ENCODE data around the gene SMTNL2.
A peak's percentile ranks its signal among the peaks of the same experiment; 100 is the strongest.

Gene SMTNL2

DNA sequence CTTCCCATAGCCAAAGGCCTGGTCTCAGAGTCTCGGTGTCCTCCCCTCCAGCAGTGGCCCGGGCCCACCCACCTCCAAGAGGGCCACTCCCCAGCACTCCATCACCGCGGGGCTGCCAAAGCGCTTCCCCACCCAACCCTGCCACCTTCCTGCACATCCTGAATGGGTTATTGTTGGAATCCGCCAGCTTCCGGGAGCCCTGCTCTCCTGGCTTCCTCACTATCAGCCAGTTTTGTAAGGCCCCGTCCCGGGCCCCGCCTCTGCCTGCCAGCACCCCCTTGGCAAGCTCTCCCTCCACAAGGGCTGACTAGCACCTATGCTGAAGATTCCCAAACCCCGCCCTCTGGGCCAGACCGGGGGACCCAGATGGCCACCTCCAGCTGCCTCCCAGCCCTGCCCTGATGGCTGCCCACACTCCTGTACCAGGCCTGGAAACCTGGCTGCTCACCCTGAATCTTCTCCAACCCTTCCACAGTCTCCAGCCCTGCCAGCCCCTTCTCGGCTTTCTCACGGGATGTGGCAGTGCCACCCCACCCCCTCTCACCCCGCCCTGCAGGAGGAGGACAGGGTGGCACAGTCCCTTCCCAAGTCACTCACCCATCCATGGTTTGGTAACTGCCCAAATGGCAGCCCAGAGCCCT is 43.5 kb upstream of the SMTNL2 start:
- Histone ChIP-seq H3K9me3 (ENCODE audit: severe bottlenecking) (no peaks in the 10 kb centered on the region), H3K27ac (no peak overlapping the region), H3K27me3 (ENCODE audit: insufficient read depth, low read depth, severe bottlenecking) (no peaks in the 10 kb centered on the region), H3K4me3 (ENCODE audit: low read depth, low read length) (no peak overlapping the region), H3K36me3 (peaks cover 50% of the 10 kb centered on the region)
- DNase-seq: no peak
- TF ChIP-seq, protein P1, sequence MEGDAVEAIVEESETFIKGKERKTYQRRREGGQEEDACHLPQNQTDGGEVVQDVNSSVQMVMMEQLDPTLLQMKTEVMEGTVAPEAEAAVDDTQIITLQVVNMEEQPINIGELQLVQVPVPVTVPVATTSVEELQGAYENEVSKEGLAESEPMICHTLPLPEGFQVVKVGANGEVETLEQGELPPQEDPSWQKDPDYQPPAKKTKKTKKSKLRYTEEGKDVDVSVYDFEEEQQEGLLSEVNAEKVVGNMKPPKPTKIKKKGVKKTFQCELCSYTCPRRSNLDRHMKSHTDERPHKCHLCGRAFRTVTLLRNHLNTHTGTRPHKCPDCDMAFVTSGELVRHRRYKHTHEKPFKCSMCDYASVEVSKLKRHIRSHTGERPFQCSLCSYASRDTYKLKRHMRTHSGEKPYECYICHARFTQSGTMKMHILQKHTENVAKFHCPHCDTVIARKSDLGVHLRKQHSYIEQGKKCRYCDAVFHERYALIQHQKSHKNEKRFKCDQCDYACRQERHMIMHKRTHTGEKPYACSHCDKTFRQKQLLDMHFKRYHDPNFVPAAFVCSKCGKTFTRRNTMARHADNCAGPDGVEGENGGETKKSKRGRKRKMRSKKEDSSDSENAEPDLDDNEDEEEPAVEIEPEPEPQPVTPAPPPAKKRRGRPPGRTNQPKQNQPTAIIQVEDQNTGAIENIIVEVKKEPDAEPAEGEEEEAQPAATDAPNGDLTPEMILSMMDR (IDR thresholded peaks at IDR 0.05; ENCODE audit: low read depth, low read length): no peak

DNA sequence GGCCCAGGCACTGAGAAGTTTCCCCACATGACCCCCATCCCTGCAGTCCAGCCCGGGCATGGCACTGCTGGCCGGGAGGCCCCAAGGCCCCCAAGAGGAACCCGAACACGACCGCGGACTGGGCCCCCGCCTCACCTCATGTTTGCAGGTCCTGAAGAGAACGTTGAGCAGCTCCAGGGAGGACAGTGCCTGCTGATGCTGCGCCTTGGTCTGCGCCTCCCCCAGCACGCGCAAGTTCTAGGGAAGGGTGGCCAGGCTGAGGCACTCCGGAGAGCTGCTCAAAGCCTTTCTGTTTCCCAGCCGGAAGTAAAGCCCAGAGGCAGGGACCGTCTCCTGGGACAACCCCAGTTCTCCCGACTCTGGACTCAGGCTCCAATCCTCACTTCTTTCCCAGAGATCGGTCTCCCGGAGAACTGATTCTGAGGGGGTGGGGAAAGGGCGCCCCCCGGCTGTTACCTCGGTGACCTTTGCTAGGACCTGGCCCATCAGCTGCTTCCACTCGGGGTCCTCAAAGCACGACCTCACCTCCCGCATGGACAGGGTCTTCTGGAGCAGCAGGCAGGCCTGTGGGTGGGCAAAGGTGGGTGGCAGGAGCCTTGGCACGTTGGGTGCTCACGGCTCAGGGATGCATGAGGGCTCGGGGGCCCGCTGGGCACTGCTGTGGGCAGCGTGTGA is 42.9 kb upstream of the SMTNL2 start:
- TF ChIP-seq, protein P1 (IDR thresholded peaks at IDR 0.05; ENCODE audit: low read depth, low read length): peak; percentile 29; the same call in 1 of the 2 replicates
- no peaks in the 10 kb centered on the region for H3K9me3 ChIP-seq (ENCODE audit: severe bottlenecking)

DNA sequence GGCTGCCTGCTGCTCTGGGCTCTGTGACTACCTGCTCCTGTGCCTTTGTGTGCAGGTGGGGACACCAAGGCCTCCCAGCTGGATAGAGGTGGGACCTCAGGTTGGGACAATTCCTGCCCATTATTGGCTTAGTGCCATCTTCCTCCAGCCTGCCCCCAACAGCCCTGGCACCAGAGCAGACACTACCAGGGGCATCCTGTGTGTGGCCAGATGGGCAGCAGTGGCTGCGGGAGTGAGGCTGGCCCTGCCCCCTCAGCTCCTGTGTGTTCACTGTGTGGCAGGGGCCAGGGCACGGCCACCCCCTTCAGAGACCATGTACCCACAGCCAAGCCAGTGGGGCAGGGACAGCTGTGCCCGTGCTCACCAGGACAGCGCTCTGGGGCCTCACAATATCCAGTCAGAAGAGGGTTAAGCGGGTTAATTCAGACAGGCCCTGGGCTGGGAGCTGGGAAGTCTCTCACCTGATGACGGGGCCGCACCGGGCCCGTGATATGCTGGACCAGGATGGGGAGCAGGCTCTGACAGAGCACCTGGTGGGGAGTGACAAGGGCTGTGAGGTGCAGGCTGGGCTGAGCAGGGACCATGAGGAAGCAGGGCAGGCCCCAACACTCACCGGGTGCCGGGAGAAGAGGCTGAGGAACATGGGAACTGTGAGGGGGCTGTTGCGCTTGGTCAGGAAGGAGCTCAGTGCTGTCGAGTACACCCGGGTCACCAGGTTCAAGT is 42.2 kb upstream of the SMTNL2 start:
- no peaks in the 10 kb centered on the region for H3K9me3 ChIP-seq (ENCODE audit: severe bottlenecking)
- TF ChIP-seq, protein P1 (IDR thresholded peaks at IDR 0.05; ENCODE audit: low read depth, low read length): no peak
- DNase-seq: no peak
- H3K27me3 ChIP-seq (ENCODE audit: insufficient read depth, low read depth, severe bottlenecking): no peaks in the 10 kb centered on the region
- H3K4me3 ChIP-seq (ENCODE audit: low read depth, low read length): no peak overlapping the region
- peaks cover 57% of the 10 kb centered on the region for H3K36me3 ChIP-seq
- no peak overlapping the region for H3K27ac ChIP-seq

More for the DNA sequence above, 42.9 kb upstream of the SMTNL2 start:
- H3K27me3 ChIP-seq (ENCODE audit: insufficient read depth, low read depth, severe bottlenecking): no peaks in the 10 kb centered on the region
- no peak for DNase-seq
- H3K36me3 ChIP-seq: peaks cover 53% of the 10 kb centered on the region
- no peak overlapping the region for H3K4me3 ChIP-seq (ENCODE audit: low read depth, low read length)
- H3K27ac ChIP-seq: no peak overlapping the region

- no peak for DNase-seq
- H3K27ac ChIP-seq: no peak overlapping the region
- TF ChIP-seq, protein P1 (IDR thresholded peaks at IDR 0.05; ENCODE audit: low read depth, low read length): no peak
- H3K9me3 ChIP-seq (ENCODE audit: severe bottlenecking): no peaks in the 10 kb centered on the region
- no peak overlapping the region for H3K4me3 ChIP-seq (ENCODE audit: low read depth, low read length)
- H3K36me3 ChIP-seq: peaks cover 53% of the 10 kb centered on the region
- no peaks in the 10 kb centered on the region for H3K27me3 ChIP-seq (ENCODE audit: insufficient read depth, low read depth, severe bottlenecking)
Observed at GRCh38 chr17:4542726-4543191, 41.6 kb upstream of the SMTNL2 start.

- Histone ChIP-seq H3K9me3 (ENCODE audit: severe bottlenecking) (no peaks in the 10 kb centered on the region), H3K4me3 (ENCODE audit: low read depth, low read length) (no peak overlapping the region), H3K36me3 (peaks cover 60% of the 10 kb centered on the region), H3K27ac (no peak overlapping the region), H3K27me3 (ENCODE audit: insufficient read depth, low read depth, severe bottlenecking) (no peaks in the 10 kb centered on the region)
- DNase-seq: no peak
- TF ChIP-seq, protein P1 (IDR thresholded peaks at IDR 0.05; ENCODE audit: low read depth, low read length): no peak
Observed at GRCh38 chr17:4543557-4544026, 40.7 kb upstream of the SMTNL2 start.

Data from WERI-Rb-1 (cell line).